Measurements from ENCODE around the gene SPOCK2.

Gene SPOCK2

DNA sequence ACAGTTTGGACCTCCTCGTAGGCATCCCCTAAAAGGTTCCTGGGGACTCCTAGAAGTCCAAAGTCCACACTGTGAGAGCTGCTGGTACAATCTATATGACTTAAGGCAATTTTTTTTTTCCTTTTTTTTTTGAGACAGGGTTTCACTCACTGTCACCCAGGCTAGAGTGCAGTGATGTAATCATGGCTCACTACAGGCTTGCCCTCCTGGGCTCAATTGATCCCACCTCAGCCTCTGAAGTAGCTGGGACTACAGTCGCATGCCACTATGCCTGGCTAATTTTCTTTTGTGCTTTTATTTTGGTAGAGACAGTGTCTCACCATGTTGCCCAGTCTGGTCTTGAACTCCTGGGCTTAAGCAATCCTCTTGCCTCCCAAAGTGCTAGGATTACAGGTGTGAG is 4.6 kb upstream of the SPOCK2 start:
- Histone ChIP-seq H3K27me3 (ENCODE audit: low read length) (no peaks in the 10 kb centered on the region), H3F3A (ENCODE audit: insufficient read depth) (no peaks in the 10 kb centered on the region), H3K4me2 (ENCODE audit: low read depth, low read length, poor library complexity, severe bottlenecking) (no peak overlapping the region), H3K36me3 (ENCODE audit: low read length) (no peaks in the 10 kb centered on the region; the same call in 1 of the 2 replicates), H3K9me2 (replicated peaks; ENCODE audit: insufficient read depth, low read length) (no peaks in the 10 kb centered on the region), H2AFZ (ENCODE audit: low read depth, low read length, severe bottlenecking) (no peak overlapping the region), H4K20me1 (ENCODE audit: low read depth, low read length) (no peaks in the 10 kb centered on the region), H3K79me2 (ENCODE audit: insufficient read depth, low read length) (no peaks in the 10 kb centered on the region), H3K27ac (ENCODE audit: low read depth, low read length) (no peak overlapping the region), H3K9me3 (ENCODE audit: insufficient read depth, low read length) (no peaks in the 10 kb centered on the region), H3K4me3 (ENCODE audit: insufficient read depth, low read length, poor library complexity, severe bottlenecking) (no peak overlapping the region), H3K9ac (ENCODE audit: low read length) (no peak overlapping the region)
- TF ChIP-seq EZH2phosphoT487 (conservative IDR thresholded peaks at IDR 0.05; ENCODE audit: low read length), result no peak
- TF ChIP-seq CTCF (IDR thresholded peaks at IDR 0.05; ENCODE audit: insufficient read depth, low read length, poor library complexity, severe bottlenecking), result no peak

GRCh38 chr10:72092171-72092924 is 4.0 kb upstream of the SPOCK2 start:
- no peaks in the 10 kb centered on the region for H4K20me1 ChIP-seq (ENCODE audit: low read depth, low read length)
- H3K9ac ChIP-seq (ENCODE audit: low read length), result no peak overlapping the region
- H3K4me2 ChIP-seq (ENCODE audit: low read depth, low read length, poor library complexity, severe bottlenecking), result no peak overlapping the region
- no peak overlapping the region for H2AFZ ChIP-seq (ENCODE audit: low read depth, low read length, severe bottlenecking)
- no peaks in the 10 kb centered on the region for H3K79me2 ChIP-seq (ENCODE audit: insufficient read depth, low read length)
- H3K9me3 ChIP-seq (ENCODE audit: insufficient read depth, low read length), result no peaks in the 10 kb centered on the region
- H3K27ac ChIP-seq (ENCODE audit: low read depth, low read length), result no peak overlapping the region
- H3K36me3 ChIP-seq (ENCODE audit: low read length), result no peaks in the 10 kb centered on the region; the same call in 1 of the 2 replicates
- no peaks in the 10 kb centered on the region for H3F3A ChIP-seq (ENCODE audit: insufficient read depth)
- no peak for TF ChIP-seq CTCF (IDR thresholded peaks at IDR 0.05; ENCODE audit: insufficient read depth, low read length, poor library complexity, severe bottlenecking)
- no peak for TF ChIP-seq EZH2phosphoT487 (conservative IDR thresholded peaks at IDR 0.05; ENCODE audit: low read length)
- no peak overlapping the region for H3K4me3 ChIP-seq (ENCODE audit: insufficient read depth, low read length, poor library complexity, severe bottlenecking)
- H3K9me2 ChIP-seq (replicated peaks; ENCODE audit: insufficient read depth, low read length), result no peaks in the 10 kb centered on the region
- H3K27me3 ChIP-seq (ENCODE audit: low read length), result no peaks in the 10 kb centered on the region

DNA sequence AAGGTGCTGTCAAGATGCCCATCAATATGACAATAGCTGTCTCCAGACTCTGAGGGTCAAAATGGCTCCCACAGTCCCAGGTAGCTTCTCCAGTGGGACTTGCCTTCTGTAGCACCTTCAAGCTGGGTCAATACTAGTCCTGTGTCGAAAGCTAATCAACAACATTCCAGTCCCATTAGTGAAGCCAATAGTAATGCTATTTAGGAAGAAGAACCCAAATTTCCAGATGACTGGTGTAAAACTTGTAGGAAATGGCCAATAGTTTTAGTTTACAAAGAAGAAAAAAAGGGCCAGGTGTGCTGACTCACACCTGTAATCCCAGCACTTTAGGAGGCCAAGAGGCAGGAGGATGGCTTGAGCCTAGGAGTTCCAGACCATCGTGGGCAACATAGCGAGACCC is 2.0 kb upstream of the SPOCK2 start:
- H3K9ac ChIP-seq (ENCODE audit: low read length), result no peak overlapping the region
- TF ChIP-seq CTCF (IDR thresholded peaks at IDR 0.05; ENCODE audit: insufficient read depth, low read length, poor library complexity, severe bottlenecking) (no peak), EZH2phosphoT487 (conservative IDR thresholded peaks at IDR 0.05; ENCODE audit: low read length) (no peak)
- H3K9me3 ChIP-seq (ENCODE audit: insufficient read depth, low read length), result no peaks in the 10 kb centered on the region
- H3K4me3 ChIP-seq (ENCODE audit: insufficient read depth, low read length, poor library complexity, severe bottlenecking), result no peak overlapping the region
- H3K9me2 ChIP-seq (replicated peaks; ENCODE audit: insufficient read depth, low read length), result no peaks in the 10 kb centered on the region
- H3K4me2 ChIP-seq (ENCODE audit: low read depth, low read length, poor library complexity, severe bottlenecking), result no peak overlapping the region
- no peak overlapping the region for H3K27ac ChIP-seq (ENCODE audit: low read depth, low read length)
- H3K36me3 ChIP-seq (ENCODE audit: low read length), result no peaks in the 10 kb centered on the region
- no peaks in the 10 kb centered on the region for H4K20me1 ChIP-seq (ENCODE audit: low read depth, low read length)
- H3K27me3 ChIP-seq (ENCODE audit: low read length), result no peaks in the 10 kb centered on the region
- H3K79me2 ChIP-seq (ENCODE audit: insufficient read depth, low read length), result no peaks in the 10 kb centered on the region
- no peak overlapping the region for H2AFZ ChIP-seq (ENCODE audit: low read depth, low read length, severe bottlenecking)
- no peaks in the 10 kb centered on the region for H3F3A ChIP-seq (ENCODE audit: insufficient read depth)
